KOPT-K1 (cell line): Measurements from ENCODE around the gene XRCC4.
"Not testable (repeated sequence)": the region's sequence is repeated elsewhere in the genome, so short reads cannot be mapped to it uniquely, and the experiment has no call there.

Experiments used
- H3K27ac ChIP-seq: fragments of 200-600 bp; sonication (generic); 2 replicates; pipeline ENCODE4 v1.5.1; 2016; ENCODE audit warnings: antibody characterized with exemption, mild to moderate bottlenecking, low read depth, low read length; ENCODE audit not compliant: poor library complexity, severe bottlenecking
- H3K36me3 ChIP-seq: fragments of 200-600 bp; sonication (generic); 2 replicates; pipeline ENCODE4 v1.5.1; 2017; ENCODE audit warnings: antibody characterized with exemption, mild to moderate bottlenecking, low read length, moderate library complexity; ENCODE audit not compliant: insufficient read depth
- H3K9me3 ChIP-seq: fragments of 200-600 bp; sonication (generic); 2 replicates; pipeline ENCODE4 v1.5.1; 2017; ENCODE audit warnings: antibody characterized with exemption, low read length, mild to moderate bottlenecking; ENCODE audit not compliant: insufficient read depth, poor library complexity, severe bottlenecking

Gene XRCC4

DNA sequence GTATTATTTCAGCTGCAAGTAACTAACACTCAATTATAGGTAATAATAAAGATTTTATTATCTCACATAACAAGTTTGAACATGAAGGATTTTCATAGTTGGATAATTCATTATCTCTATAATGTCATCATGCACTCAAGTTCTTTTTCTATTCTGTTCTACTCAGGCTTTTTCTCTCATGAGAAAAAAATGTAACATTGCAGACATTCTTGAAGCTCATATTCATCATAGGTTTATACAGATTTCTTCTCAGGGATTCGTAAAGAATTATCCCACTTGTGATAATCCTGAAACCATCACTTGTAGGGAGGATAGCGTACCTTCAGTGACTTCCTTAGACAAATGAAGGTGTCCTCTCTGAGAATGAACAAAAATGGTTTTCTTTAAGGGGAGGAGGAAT, 150.3 kb downstream of the XRCC4 start:
- H3K36me3 ChIP-seq = no peaks in the 10 kb centered on the region
- H3K27ac ChIP-seq = no peak overlapping the region
- no peaks in the 10 kb centered on the region for H3K9me3 ChIP-seq

DNA sequence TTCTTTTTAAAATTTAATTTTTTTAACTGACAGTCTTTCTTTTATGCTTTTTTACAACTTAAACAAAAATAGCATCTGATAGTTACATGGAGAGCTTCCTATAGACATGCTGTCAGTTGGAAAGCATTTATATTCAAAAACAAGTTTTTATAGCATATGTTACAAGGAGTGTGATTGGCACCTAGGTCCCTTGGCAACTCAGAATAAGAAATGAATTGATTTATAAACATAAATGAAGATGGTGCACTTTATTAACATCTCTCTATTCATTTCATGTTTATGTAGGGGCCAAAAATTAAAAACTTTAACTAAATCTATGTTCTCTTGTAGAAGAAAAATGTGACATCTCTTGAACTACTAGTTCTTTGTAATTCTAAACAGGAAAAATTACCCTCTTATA, 153.2 kb downstream of the XRCC4 start:
- H3K27ac ChIP-seq = no peak overlapping the region
- H3K36me3 ChIP-seq = no peaks in the 10 kb centered on the region
- H3K9me3 ChIP-seq = no peaks in the 10 kb centered on the region

DNA sequence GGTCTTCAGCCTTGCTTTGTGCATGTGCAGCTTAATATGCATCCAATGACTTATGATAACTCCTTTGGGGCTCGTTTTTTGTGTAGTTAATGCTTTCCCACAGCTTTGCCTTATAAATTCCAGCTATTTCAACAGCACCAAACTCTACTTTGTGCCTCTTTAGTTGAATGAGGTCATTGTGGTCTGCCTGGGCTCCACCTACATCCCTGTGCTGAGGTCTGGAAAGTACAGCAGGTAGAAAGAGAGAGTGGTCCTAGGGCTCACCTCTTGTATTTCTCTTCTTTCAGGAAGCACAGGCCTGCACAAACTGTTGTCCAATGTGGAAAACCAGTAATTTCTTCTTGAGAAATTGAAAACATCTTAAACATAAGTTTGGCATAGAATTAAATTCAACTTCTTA, 167.2 kb downstream of the XRCC4 start:
- Histone ChIP-seq H3K27ac (no peak overlapping the region), H3K9me3 (no peaks in the 10 kb centered on the region), H3K36me3 (no peaks in the 10 kb centered on the region)

GRCh38 chr5:83245037-83245436, 167.7 kb downstream of the XRCC4 start:
- Histone ChIP-seq H3K9me3 (no peaks in the 10 kb centered on the region), H3K27ac (no peak overlapping the region), H3K36me3 (no peaks in the 10 kb centered on the region)

DNA sequence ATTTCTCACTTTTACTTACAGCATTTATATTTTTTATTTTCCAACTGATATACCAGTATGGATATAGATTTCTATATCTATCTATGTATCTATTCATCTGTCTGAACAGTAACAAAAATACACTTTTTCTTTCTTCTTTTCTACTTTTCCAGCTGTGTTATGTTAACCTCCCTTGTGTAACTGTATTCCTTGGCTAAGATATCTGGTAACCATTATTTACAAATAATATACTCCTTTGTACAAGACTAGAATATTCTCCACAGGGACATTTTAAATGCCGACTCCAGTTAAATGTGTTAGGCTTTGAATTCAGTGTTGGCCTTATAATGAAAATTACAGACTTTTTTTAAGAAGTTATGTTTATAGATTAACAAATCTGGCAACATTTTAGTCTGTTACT, 168.7 kb downstream of the XRCC4 start:
- Histone ChIP-seq H3K36me3 (no peaks in the 10 kb centered on the region), H3K27ac (no peak overlapping the region), H3K9me3 (no peaks in the 10 kb centered on the region)

DNA sequence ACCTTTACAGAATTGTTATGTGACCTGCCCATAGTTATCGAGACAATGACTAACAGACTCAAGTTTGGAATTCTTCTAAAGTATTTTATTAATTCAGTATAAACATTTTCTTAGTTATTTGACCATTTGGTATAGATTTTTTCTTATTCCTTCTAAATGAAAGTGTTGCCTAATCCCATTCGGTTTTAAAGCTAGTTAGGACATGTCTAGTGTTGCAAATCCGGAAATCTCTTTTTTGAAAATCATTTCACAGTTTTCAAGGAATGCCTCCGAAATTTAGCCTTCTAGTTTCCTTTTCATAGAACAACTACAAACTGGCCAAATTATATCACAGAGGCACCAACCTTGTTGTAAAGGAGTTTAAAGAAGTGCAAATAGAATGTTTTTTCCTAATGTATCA, 171.8 kb downstream of the XRCC4 start:
- H3K27ac ChIP-seq = no peak overlapping the region
- no peaks in the 10 kb centered on the region for H3K36me3 ChIP-seq
- no peaks in the 10 kb centered on the region for H3K9me3 ChIP-seq

DNA sequence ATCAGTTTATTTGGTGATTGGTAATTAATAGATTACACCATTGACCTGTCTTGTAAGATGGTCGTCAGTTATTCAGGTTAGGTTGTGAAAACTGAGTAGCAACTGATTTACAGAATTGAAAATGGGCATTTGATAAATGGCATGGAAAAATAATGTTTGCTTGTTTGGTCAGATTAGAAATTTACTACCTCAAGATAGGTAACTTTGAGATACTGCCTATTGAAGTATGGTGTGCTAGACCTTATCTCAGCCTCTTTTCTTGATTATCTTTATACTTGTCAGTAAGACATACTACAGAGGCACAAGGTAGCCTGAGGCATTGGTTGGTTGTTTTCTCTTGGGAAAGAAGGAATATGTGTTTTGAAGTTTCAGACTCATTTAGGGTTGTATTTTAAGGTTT, 174.5 kb downstream of the XRCC4 start:
- Histone ChIP-seq H3K27ac (no peak overlapping the region), H3K9me3 (no peaks in the 10 kb centered on the region), H3K36me3 (no peaks in the 10 kb centered on the region)

DNA sequence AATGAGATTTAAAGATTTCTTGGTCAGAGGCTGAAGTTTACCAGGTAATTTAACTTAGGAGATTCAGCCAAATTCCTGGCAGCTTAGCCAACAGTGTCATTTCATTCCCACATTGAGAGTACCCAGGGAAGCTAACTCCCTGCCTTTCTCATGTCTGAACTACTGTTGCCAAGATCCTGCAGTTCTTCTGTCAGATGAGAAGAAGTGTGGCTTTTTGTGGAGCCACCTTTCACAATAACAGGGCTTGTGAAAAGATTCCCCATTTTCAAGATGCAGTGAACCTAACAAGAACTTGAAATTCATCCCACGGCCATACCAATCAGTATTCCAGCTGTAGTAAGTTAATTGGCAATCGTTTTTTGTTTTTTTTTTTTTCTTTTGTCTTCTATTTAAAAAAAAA, 176.4 kb downstream of the XRCC4 start:
- no peak overlapping the region for H3K27ac ChIP-seq
- H3K36me3 ChIP-seq = no peaks in the 10 kb centered on the region
- no peaks in the 10 kb centered on the region for H3K9me3 ChIP-seq

- Histone ChIP-seq H3K9me3 (no peaks in the 10 kb centered on the region), H3K27ac (no peak overlapping the region), H3K36me3 (no peaks in the 10 kb centered on the region)
Measured at GRCh38 chr5:83255268-83255667, 177.9 kb downstream of the XRCC4 start.

- H3K36me3 ChIP-seq = no peaks in the 10 kb centered on the region
- H3K27ac ChIP-seq = no peak overlapping the region
- H3K9me3 ChIP-seq = no peaks in the 10 kb centered on the region
Measured at GRCh38 chr5:83256091-83256780, 178.9 kb downstream of the XRCC4 start.

DNA sequence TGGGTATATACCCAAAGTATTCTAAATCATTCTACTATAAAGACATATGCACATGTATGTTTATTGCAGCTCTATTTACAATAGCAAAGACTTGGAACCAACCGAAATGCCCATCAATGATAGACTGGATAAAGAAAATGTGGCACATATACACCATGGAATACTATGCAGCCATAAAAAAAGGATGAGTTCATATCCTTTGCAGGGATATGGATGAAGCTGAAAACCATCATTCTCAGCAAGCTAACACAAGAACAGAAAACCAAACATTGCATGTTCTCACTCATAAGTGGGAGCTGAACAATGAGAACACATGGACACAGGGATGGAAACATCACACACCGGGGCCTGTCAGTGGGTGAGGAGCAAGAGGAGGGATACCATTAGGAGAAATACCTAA, 180.3 kb downstream of the XRCC4 start:
- H3K36me3 ChIP-seq, H3K27ac ChIP-seq, H3K9me3 ChIP-seq: not testable (repeated sequence)

- Histone ChIP-seq H3K36me3 (no peaks in the 10 kb centered on the region), H3K27ac (no peak overlapping the region), H3K9me3 (no peaks in the 10 kb centered on the region)
Measured at GRCh38 chr5:83265318-83265717, 188.0 kb downstream of the XRCC4 start.

DNA sequence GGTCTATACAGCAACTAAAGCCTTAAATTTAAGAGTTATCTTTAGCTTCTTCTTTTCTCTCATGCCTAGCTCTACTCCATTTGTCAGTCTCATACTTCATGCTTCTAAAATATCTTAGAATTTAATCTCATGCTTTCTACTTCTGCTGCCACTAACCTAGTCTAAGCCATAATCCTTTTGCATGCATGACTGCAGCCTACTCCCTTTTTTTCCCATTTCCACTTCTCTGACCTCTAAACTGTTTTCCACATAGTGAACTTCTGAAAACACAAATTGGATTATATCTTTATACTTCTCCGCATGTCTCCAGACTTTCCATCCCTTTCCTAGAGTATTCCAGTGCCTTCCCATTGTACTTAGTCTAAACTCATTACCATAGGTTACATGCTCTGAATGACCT, 193.0 kb downstream of the XRCC4 start:
- Histone ChIP-seq H3K9me3 (peaks cover 4% of the 10 kb centered on the region), H3K36me3 (no peaks in the 10 kb centered on the region), H3K27ac (no peak overlapping the region)

GRCh38 chr5:83277154-83277553, 199.8 kb downstream of the XRCC4 start:
- no peak overlapping the region for H3K27ac ChIP-seq
- no peaks in the 10 kb centered on the region for H3K36me3 ChIP-seq
- peaks cover 4% of the 10 kb centered on the region for H3K9me3 ChIP-seq

DNA sequence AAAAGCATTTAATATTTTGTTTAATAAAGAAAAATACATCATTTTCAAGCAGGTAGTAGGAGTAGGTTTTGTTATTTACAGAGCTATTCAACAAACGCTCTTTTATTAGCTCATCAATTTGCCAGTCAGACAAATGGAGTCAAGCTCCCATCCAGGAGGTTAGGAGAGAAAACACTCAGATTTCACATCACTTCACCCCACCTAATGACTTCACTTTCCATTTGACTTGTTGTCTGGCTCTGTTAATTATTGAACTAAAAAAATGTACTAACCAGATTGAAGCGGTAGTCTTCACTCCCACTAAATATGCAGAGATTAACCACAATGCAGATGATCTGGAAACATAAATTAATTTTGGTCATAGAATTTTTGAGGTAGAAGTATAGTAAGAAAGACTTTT, 200.6 kb downstream of the XRCC4 start:
- Histone ChIP-seq H3K9me3 (peaks cover 4% of the 10 kb centered on the region), H3K36me3 (no peaks in the 10 kb centered on the region), H3K27ac (no peak overlapping the region)

- Histone ChIP-seq H3K9me3 (no peaks in the 10 kb centered on the region), H3K36me3 (no peaks in the 10 kb centered on the region), H3K27ac (no peak overlapping the region)
Measured at GRCh38 chr5:83281176-83281575, 203.8 kb downstream of the XRCC4 start.
